Naive B cell (primary cell): ENCODE results near the gene ASB13. TPM values are rescaled to one million over a fixed set of nuclear protein-coding genes. Genes with fewer than 3 reads are reported as not detected.
"Not testable (repeated sequence)": the region's sequence is repeated elsewhere in the genome, so short reads cannot be mapped to it uniquely, and the experiment has no call there.

Experiments
- ATAC-seq, 2 donors: fragments of 150-1000 bp; cut with Tn5 transposase; 2 replicates each; pipeline ENCODE4 v1.10.0; 2021; ENCODE audit warnings: low read depth in 2 of 2, mild to moderate bottlenecking in 2 of 2, moderate library complexity in 2 of 2
- DNase-seq: peaks from one replicate; pipeline ENCODE4 v3.0.0; 2022
- H3K27ac Mint-ChIP-seq, 6 donors: one replicate each; pipeline ENCODE4 v1.8.0; 2020 to 2022; ENCODE audit warnings: mild to moderate bottlenecking in 6 of 6, mixed read lengths in 6 of 6, moderate library complexity in 5 of 6, inconsistent platforms in 2 of 6
- H3K27me3 Mint-ChIP-seq, 3 donors: one replicate each; pipeline ENCODE4 v1.8.0; 2021 to 2022; ENCODE audit warnings: mixed read lengths in 3 of 3, mild to moderate bottlenecking in 1 of 3
- H3K36me3 Mint-ChIP-seq, 2 donors: one replicate each; pipeline ENCODE4 v1.8.0; 2020 to 2022; ENCODE audit warnings: mixed read lengths in 2 of 2, inconsistent platforms in 1 of 2, mild to moderate bottlenecking in 1 of 2
- H3K4me1 Mint-ChIP-seq, 3 donors: one replicate each; pipeline ENCODE4 v1.8.0; 2020 to 2022; ENCODE audit warnings: mixed read lengths in 3 of 3, inconsistent platforms in 1 of 3, mild to moderate bottlenecking in 1 of 3, moderate library complexity in 1 of 3
- H3K4me3 Mint-ChIP-seq, 8 donors: one replicate each; pipeline ENCODE4 v1.8.0; 2020 to 2022; ENCODE audit warnings: mild to moderate bottlenecking in 8 of 8, mixed read lengths in 8 of 8, moderate library complexity in 8 of 8, inconsistent platforms in 2 of 8
- H3K9me3 Mint-ChIP-seq, 7 donors: one replicate each; pipeline ENCODE4 v1.8.0; 2020 to 2022; ENCODE audit warnings: mixed read lengths in 7 of 7, mild to moderate bottlenecking in 5 of 7, inconsistent platforms in 2 of 7, moderate library complexity in 1 of 7
- polyA plus RNA-seq, 6 donors: library from polyadenylated mRNA; unstranded; fragments of 300-500 nt; fragmentation: Illumina TruSeq; gene quantifications; one replicate each; pipeline ENCODE4 v1.2.3, GENCODE V29; 2021; ENCODE audit warnings: low read depth in 6 of 6

Gene ASB13
- polyA plus RNA-seq, 6 donors from 2014 or later = 5.4 to 15.0 (median 7.7) TPM

DNA sequence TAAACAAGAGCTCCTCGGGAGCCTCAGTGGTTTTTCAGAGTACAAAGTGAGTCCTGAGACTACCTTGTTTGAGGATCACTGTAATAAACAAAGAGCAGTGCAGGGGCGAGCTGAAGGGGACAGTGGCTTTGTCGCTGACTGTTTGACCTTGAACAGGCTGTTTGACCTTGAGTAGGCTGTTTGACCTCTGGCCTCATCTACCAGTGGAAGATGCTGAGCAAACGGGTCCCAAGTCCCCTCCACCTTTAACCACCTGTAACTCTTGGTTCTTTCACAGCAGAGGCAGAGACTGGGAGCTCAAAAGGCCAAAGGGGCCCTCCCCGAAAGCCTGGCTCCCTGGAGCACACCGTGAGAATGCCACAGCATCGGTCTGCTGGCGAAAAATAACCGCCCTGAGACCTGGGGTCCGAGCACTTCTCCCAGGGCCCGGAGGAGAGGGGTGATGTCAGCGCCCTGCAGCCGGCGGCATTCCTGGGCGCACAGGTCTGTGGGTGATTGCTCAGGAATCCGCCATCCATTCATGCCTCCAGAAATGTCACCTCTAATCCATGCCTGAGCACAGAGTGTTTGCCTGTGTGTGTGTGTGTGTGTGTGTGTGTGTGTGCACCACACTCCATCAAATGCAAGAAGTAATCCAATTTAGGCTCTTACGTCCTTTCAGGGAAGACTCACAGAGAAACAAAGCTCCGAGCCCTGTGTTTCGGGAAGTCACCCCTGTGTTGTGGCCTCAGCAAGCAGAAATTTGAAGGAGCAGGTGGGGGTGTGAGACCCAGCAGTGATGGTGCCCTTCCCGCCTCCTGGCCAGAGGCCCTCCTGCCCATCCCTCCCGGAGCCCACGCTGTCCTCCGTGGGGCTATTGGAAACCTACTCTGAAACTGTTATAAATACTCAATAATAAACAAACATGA lies 66.5 kb downstream of the ASB13 start:
- H3K27me3 Mint-ChIP-seq = peaks cover 12 to 23% (median 18%) of the 10 kb centered on the region in 3 donors
- H3K4me3 Mint-ChIP-seq = no peak overlapping the region
- H3K9me3 Mint-ChIP-seq = peaks cover 0 to 8% (median 3%) of the 10 kb centered on the region in 7 donors
- H3K4me1 Mint-ChIP-seq = peaks cover 1 to 15% (median 10%) of the 10 kb centered on the region in 3 donors
- no peak overlapping the region for H3K27ac Mint-ChIP-seq
- DNase-seq (no peak), ATAC-seq (no peak)
- H3K36me3 Mint-ChIP-seq = no peaks in the 10 kb centered on the region

DNA sequence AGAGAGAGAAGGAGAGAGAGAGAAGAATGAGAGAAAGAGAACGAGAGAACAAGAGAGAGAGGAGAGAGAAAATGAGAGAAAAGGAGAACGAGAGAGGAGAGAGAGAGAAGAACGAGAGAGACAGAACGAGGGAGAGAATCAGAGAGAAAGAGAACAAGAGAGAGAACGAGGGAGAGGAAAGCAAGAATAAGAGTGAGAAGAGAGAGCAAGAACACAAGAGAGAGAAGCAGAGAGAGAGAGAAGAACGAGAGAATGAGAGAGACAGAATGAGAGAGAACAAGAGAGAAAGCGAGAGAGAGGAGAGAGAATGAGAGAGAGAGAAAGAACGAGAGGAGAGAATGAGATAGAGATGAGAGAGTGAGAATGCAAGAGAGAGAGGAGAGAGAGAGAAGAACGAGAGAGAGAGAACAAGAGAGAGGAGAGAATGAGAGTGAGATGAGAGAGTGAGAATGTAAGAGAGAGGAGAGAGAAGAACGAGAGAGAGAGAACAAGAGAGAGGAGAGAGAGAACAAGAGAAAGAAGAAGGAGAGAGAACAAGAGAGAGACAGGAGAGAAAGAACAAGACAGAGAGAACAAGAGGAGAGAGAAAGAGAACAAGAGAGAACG lies 68.2 kb downstream of the ASB13 start:
- no peak overlapping the region for H3K4me3 Mint-ChIP-seq
- H3K9me3 Mint-ChIP-seq = peaks cover 0 to 4% (median 1%) of the 10 kb centered on the region in 7 donors
- DNase-seq = no peak
- H3K36me3 Mint-ChIP-seq = no peaks in the 10 kb centered on the region
- H3K27ac Mint-ChIP-seq = peak overlapping the region in 2 of 6 donors; percentile 7 to 77
- peaks cover 5 to 23% (median 8%) of the 10 kb centered on the region in 3 donors for H3K4me1 Mint-ChIP-seq
- ATAC-seq = no peak
- peaks cover 18 to 26% (median 23%) of the 10 kb centered on the region in 3 donors for H3K27me3 Mint-ChIP-seq

DNA sequence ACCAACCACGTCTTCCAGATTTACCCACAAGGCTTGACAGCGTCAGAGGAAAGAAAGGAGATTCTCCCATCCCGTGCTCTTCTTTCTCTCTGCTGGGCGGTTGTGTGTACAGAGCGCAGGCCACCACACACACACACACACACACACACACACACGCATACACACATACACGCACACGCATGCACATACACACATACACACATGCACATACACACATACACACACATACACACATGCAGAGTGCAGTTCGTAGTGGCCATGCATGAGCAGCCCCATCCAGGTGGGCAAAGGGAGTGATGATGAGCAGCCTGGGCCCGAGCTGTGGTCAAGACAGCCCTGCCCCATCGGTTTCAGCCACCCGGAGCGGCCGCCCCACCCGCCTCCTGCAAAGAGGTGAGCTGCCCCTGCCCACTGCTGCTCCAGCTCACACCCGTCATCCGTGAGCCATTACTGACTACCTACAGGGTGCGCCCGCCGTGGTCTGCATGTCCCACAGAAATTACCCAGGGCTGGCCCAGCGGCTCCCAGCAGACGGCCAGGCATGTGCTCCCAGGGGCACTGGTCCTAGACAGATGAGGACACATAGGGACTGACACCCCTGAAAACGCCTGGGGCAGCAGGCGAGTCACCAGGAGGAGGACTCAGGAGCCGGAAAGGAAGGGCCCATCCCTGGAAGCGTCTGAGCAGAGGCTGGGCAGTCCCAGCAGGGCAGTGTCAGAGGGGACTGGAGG lies 69.6 kb downstream of the ASB13 start:
- ATAC-seq (no peak), DNase-seq (no peak)
- no peaks in the 10 kb centered on the region for H3K9me3 Mint-ChIP-seq
- peaks cover 5 to 27% (median 8%) of the 10 kb centered on the region in 3 donors for H3K4me1 Mint-ChIP-seq
- H3K27ac Mint-ChIP-seq = no peak overlapping the region
- no peaks in the 10 kb centered on the region for H3K36me3 Mint-ChIP-seq
- H3K4me3 Mint-ChIP-seq = no peak overlapping the region
- H3K27me3 Mint-ChIP-seq = peaks cover 26 to 35% (median 32%) of the 10 kb centered on the region in 3 donors

- no peak for ATAC-seq
- no peak for DNase-seq
- no peaks in the 10 kb centered on the region for H3K9me3 Mint-ChIP-seq
- peak overlapping the region in 1 of 6 donors; percentile 49 for H3K27ac Mint-ChIP-seq
- peaks cover 28 to 43% (median 32%) of the 10 kb centered on the region in 3 donors for H3K27me3 Mint-ChIP-seq
- peak overlapping the region in 1 of 8 donors; percentile 49 for H3K4me3 Mint-ChIP-seq
- H3K36me3 Mint-ChIP-seq = no peaks in the 10 kb centered on the region
- H3K4me1 Mint-ChIP-seq = peaks cover 5 to 27% (median 8%) of the 10 kb centered on the region in 3 donors
Observed at GRCh38 chr10:5595994-5596471, 70.4 kb downstream of the ASB13 start.

DNA sequence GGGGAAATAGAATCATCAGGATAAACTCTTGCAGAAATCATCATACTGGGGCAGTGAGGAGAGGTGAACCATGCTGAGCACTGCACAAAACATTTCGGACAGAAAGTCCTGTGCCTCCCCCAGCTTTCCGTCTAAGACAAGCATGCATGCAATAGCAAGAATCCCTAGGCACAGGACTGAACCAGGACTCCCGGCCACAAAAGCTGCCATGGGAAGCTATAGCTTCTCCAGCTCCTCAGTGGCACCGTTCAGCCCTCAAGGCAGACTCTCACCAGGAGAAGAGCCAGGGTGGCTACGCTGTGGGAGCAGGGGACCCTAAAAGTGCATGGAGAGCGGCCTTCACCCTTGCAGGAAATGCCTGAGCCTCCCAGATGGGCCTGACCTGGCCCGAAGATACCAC lies 70.8 kb downstream of the ASB13 start:
- H3K27me3 Mint-ChIP-seq = peaks cover 32 to 47% (median 32%) of the 10 kb centered on the region in 3 donors
- H3K27ac Mint-ChIP-seq = no peak overlapping the region
- DNase-seq = no peak
- no peak for ATAC-seq
- no peaks in the 10 kb centered on the region for H3K36me3 Mint-ChIP-seq
- peak overlapping the region in 1 of 8 donors; percentile 66 for H3K4me3 Mint-ChIP-seq
- H3K9me3 Mint-ChIP-seq = no peaks in the 10 kb centered on the region
- peaks cover 5 to 27% (median 8%) of the 10 kb centered on the region in 3 donors for H3K4me1 Mint-ChIP-seq

DNA sequence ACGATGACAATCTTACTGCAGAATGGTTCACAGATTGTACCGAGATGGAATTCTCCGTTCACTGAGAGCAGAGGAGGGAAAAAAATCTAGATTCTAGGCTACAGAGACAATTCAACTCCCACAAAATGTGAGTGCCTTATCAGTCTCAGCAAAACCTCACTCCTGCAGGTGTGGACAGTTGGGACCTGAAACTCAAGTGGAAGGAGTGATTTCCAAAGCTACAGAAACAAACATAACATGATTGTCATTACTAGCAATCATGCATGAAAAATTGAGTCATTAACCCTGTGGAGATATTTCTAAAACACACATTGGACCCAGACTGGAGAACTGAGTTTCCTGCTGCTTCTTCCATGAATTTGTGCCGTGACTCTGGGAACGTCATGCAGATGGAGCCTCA lies 71.3 kb downstream of the ASB13 start:
- Mint-ChIP-seq H3K27me3 (peaks cover 32 to 51% (median 35%) of the 10 kb centered on the region in 3 donors), H3K27ac (peak overlapping the region in 1 of 6 donors; percentile 62), H3K4me1 (peaks cover 5 to 28% (median 8%) of the 10 kb centered on the region in 3 donors), H3K4me3 (no peak overlapping the region), H3K36me3 (no peaks in the 10 kb centered on the region), H3K9me3 (no peaks in the 10 kb centered on the region)
- ATAC-seq = no peak
- DNase-seq = no peak

- peak; percentile 58 to 81 for ATAC-seq
- H3K9me3 Mint-ChIP-seq = no peaks in the 10 kb centered on the region
- H3K4me3 Mint-ChIP-seq = peak overlapping the region in 1 of 8 donors; percentile 35
- H3K4me1 Mint-ChIP-seq = peaks cover 5 to 34% (median 8%) of the 10 kb centered on the region in 3 donors
- H3K27ac Mint-ChIP-seq = peak overlapping the region in 2 of 6 donors; percentile 23 to 62
- no peak for DNase-seq
- H3K27me3 Mint-ChIP-seq = peaks cover 35 to 57% (median 41%) of the 10 kb centered on the region in 3 donors
- no peaks in the 10 kb centered on the region for H3K36me3 Mint-ChIP-seq
Observed at GRCh38 chr10:5594271-5595049, 71.9 kb downstream of the ASB13 start.

DNA sequence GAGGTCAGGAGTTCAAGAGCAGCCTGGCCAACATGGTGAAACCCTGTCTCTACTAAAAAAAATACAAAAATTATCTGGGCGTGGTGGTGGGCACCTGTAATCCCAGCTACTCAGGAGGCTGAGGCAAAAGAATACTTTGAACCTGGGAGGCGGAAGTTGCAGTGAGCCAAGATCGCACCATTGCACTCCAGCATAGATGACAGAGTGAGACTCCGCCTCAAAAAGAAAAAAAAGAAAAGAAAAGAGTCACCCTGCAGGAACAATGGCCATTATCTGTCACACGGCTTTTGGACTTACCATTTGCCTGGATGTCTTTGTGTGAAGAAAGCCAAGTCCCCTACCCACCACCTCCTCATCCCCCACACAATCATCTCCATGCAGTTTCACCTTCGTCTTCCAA lies 73.0 kb downstream of the ASB13 start:
- DNase-seq, H3K4me3 Mint-ChIP-seq, H3K36me3 Mint-ChIP-seq, ATAC-seq, H3K9me3 Mint-ChIP-seq: not testable (repeated sequence)
- H3K4me1 Mint-ChIP-seq = peaks cover 5 to 40% (median 7%) of the 10 kb centered on the region in 3 donors
- peak overlapping the region in 1 of 6 donors; percentile 38 for H3K27ac Mint-ChIP-seq
- peaks cover 30 to 56% (median 47%) of the 10 kb centered on the region in 3 donors for H3K27me3 Mint-ChIP-seq

DNA sequence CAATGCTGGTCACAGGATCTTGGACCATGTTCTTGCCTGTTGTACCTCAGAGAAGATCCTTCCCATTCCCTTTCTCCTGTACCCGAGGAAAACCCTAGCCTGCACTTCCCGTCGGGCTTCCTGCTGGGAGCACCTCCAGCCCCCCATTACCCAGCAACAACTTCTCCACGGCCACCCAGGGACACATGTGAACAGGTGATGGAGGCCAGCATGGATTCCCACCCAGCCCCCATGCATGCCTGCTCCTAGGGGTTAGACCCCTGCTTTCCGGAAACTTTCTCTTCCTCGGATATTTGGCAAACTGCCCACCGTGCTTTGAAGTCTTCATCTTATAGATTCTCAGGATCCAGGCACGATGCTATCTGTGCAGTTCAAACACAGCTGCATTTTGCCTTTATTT lies 74.3 kb downstream of the ASB13 start:
- ATAC-seq (no peak), DNase-seq (no peak)
- Mint-ChIP-seq H3K4me3 (no peak overlapping the region), H3K27ac (no peak overlapping the region), H3K27me3 (peaks cover 30 to 46% (median 46%) of the 10 kb centered on the region in 3 donors), H3K9me3 (no peaks in the 10 kb centered on the region), H3K4me1 (peaks cover 5 to 43% (median 7%) of the 10 kb centered on the region in 3 donors), H3K36me3 (no peaks in the 10 kb centered on the region)

- no peak for ATAC-seq
- no peaks in the 10 kb centered on the region for H3K9me3 Mint-ChIP-seq
- H3K27me3 Mint-ChIP-seq = peaks cover 34 to 48% (median 46%) of the 10 kb centered on the region in 3 donors
- H3K36me3 Mint-ChIP-seq = no peaks in the 10 kb centered on the region
- DNase-seq = no peak
- H3K27ac Mint-ChIP-seq = peak overlapping the region in 2 of 6 donors; percentile 22 to 85
- peaks cover 5 to 47% (median 7%) of the 10 kb centered on the region in 3 donors for H3K4me1 Mint-ChIP-seq
- no peak overlapping the region for H3K4me3 Mint-ChIP-seq
Observed at GRCh38 chr10:5591336-5591824, 75.0 kb downstream of the ASB13 start.

- H3K27ac Mint-ChIP-seq = peak overlapping the region in 2 of 6 donors; percentile 22 to 85
Observed at GRCh38 chr10:5590816-5591215, 75.6 kb downstream of the ASB13 start.

More at GRCh38 chr10:5590816-5591215, 75.6 kb downstream of the ASB13 start:
- Mint-ChIP-seq H3K4me1 (peaks cover 5 to 41% (median 7%) of the 10 kb centered on the region in 3 donors), H3K9me3 (no peaks in the 10 kb centered on the region), H3K36me3 (no peaks in the 10 kb centered on the region), H3K27me3 (peaks cover 34 to 46% (median 44%) of the 10 kb centered on the region in 3 donors), H3K4me3 (no peak overlapping the region)
- DNase-seq (no peak), ATAC-seq (no peak)
